ENCODE results near the gene MAML3.

- no peak for TF ChIP-seq POLR2A (IDR thresholded peaks at IDR 0.05; ENCODE audit: low read length)
- no peak for TF ChIP-seq GATA1 (IDR thresholded peaks at IDR 0.05; ENCODE audit: low read depth, low read length)
These were observed 390.3 kb downstream of the MAML3 start for GRCh38 chr4:139763672-139764071.
